Prostate gland (tissue), 2 donors: ENCODE results near the gene CAMKK2. TPM values are rescaled to one million over a fixed set of nuclear protein-coding genes. Genes with fewer than 3 reads are reported as not detected.

Experiments
- DNase-seq: peaks from one replicate; pipeline ENCODE4 v3.0.0-alpha.2; 2019; ENCODE audit warnings: low spot score
- H3K27ac ChIP-seq, 2 donors: fragments of 200-600 bp; sonication (generic); 2 replicates each; pipeline ENCODE4 v1.5.1; 2017 to 2019
- H3K27me3 ChIP-seq: fragments of 200-600 bp; sonication (generic); replicated peaks from 2 replicates; pipeline ENCODE4 v1.5.1; 2019; ENCODE audit not compliant: insufficient read depth
- H3K36me3 ChIP-seq, 2 donors: fragments of 200-600 bp; sonication (generic); 1 replicate in 1 of 2; 2 replicates in 1 of 2; pipeline versions ENCODE4 v1.5.1 to v1.8.1; 2017 to 2019
- H3K4me1 ChIP-seq: fragments of 200-600 bp; sonication (generic); replicated peaks from 2 replicates; pipeline ENCODE4 v1.5.1; 2019
- H3K4me3 ChIP-seq, 2 donors: fragments of 200-600 bp; sonication (generic); 2 replicates each; pipeline ENCODE4 v1.5.1; 2017 to 2019
- H3K9me3 ChIP-seq: fragments of 200-600 bp; sonication (generic); 2 replicates; pipeline ENCODE4 v1.5.1; 2017
- POLR2A ChIP-seq: fragments of 450-650 bp; IDR thresholded peaks from one replicate; pipeline ENCODE4 v1.6.1; 2016; ENCODE audit warnings: antibody characterized with exemption, mild to moderate bottlenecking
- POLR2AphosphoS5 ChIP-seq: sonication (generic); formaldehyde crosslinking; IDR thresholded peaks from one replicate; pipeline ENCODE4 v1.6.1; 2017; ENCODE audit warnings: antibody characterized with exemption
- WGBS: methylation state at CpG from one replicate; pipeline ENCODE4 v1.1.5; 2018; 5-methylcytosine and 5-hydroxymethylcytosine counted together
- intact Hi-C: fragments of 100-400 bp; cut with DNase I; formaldehyde crosslinking; loops from one replicate; pipeline ENCODE4 v1.14.2; 2022
- total RNA-seq, 2 donors: library from RNA; depleted of rRNA; stranded (reverse); fragments of >200 nt; gene quantifications; one replicate each; pipeline ENCODE4 v1.1.0, GENCODE V29; 2016
- TF ChIP-seq, protein P1 (sequence below), 4 experiments: fragments of 200-600 bp in 2 of 4; fragments of 450-650 bp in 2 of 4; sonication (generic) in 2 of 4; IDR thresholded peaks; 1 replicate in 3 of 4; 2 replicates in 1 of 4; pipeline ENCODE4 v1.5.1; 2016 to 2019; ENCODE audit warnings: antibody characterized with exemption in 4 of 4, mild to moderate bottlenecking in 2 of 4, moderate library complexity in 2 of 4

The CAMKK2 gene
- total RNA-seq, 2 donors from 2014 or later = 26.9 to 52.2 TPM

- peaks cover 0 to 5% of the 10 kb centered on the region in 2 donors for H3K36me3 ChIP-seq
- no peaks in the 10 kb centered on the region for H3K27me3 ChIP-seq
- H3K9me3 ChIP-seq = no peaks in the 10 kb centered on the region
- no peak overlapping the region for H3K4me3 ChIP-seq
- TF ChIP-seq, protein P1, sequence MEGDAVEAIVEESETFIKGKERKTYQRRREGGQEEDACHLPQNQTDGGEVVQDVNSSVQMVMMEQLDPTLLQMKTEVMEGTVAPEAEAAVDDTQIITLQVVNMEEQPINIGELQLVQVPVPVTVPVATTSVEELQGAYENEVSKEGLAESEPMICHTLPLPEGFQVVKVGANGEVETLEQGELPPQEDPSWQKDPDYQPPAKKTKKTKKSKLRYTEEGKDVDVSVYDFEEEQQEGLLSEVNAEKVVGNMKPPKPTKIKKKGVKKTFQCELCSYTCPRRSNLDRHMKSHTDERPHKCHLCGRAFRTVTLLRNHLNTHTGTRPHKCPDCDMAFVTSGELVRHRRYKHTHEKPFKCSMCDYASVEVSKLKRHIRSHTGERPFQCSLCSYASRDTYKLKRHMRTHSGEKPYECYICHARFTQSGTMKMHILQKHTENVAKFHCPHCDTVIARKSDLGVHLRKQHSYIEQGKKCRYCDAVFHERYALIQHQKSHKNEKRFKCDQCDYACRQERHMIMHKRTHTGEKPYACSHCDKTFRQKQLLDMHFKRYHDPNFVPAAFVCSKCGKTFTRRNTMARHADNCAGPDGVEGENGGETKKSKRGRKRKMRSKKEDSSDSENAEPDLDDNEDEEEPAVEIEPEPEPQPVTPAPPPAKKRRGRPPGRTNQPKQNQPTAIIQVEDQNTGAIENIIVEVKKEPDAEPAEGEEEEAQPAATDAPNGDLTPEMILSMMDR (IDR thresholded peaks at IDR 0.05) = peak; percentile 80 to 82 (median 81)
- TF ChIP-seq POLR2A (no peak), POLR2AphosphoS5 (peak; percentile 60)
- DNase-seq = peak; percentile 26
- H3K27ac ChIP-seq = no peak overlapping the region
- 65% methylated on average over 8 of the region's 8 CpGs for WGBS
- H3K4me1 ChIP-seq = no peaks in the 10 kb centered on the region
- intact Hi-C loops = loop anchor here (1.0 kb wide), 1 partner anchor 109 kb away; no protein-coding TSS in a partner anchor
These were observed 38.2 kb upstream of the CAMKK2 start for GRCh38 chr12:121334513-121335343.

DNA sequence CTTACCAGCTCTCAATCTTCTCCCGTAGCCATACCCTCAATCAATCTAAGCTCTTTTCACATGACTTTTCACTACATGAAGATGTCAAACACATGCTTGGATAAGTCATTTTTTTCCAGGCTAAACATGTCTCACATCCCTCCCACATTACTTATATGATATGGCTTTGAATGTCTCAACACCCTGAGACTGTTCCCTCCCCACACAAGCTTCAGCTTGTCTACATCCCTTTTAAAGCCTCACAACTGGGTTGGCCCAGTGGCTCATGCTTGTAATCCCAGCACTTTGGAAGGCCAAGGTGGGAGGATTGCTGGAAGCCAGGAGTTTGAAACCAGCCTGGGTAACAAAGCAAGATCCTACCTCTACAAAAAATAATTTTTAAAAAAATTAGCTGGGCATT lies 37.2 kb upstream of the CAMKK2 start:
- Histone ChIP-seq H3K9me3 (no peaks in the 10 kb centered on the region), H3K27ac (no peak overlapping the region), H3K4me3 (no peak overlapping the region), H3K27me3 (no peaks in the 10 kb centered on the region), H3K4me1 (no peaks in the 10 kb centered on the region), H3K36me3 (peaks cover 0 to 5% of the 10 kb centered on the region in 2 donors)
- DNase-seq = no peak
- intact Hi-C loops = loop anchor here (1.0 kb wide), 1 partner anchor 110 kb away; no protein-coding TSS in a partner anchor
- no peak for TF ChIP-seq POLR2AphosphoS5
- TF ChIP-seq, protein P1 (IDR thresholded peaks at IDR 0.05) = no peak
- TF ChIP-seq POLR2A = no peak
- WGBS = 90% methylated on average over 1 of the region's 1 CpG

DNA sequence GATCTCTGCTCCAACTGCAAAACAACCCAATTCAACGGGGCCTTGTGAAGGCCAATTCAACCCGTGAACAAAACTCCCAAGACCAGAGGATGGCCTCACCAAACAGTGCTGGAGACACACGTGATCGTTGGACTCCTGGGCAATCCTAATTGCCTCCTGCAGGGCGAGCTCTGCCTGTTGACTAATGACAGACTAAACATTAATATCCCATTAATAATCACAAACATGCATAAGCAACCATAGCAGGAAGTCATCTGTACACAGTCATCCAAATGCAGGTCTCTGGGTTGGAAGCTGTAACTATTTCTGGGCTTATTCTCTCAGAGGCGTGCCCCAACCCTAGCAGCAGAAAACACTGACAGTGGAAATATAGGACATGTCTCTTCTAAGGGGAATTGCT lies 34.7 kb upstream of the CAMKK2 start:
- no peaks in the 10 kb centered on the region for H3K9me3 ChIP-seq
- DNase-seq = no peak
- no peaks in the 10 kb centered on the region for H3K27me3 ChIP-seq
- H3K4me3 ChIP-seq = no peak overlapping the region
- peaks cover 0 to 14% of the 10 kb centered on the region in 2 donors for H3K36me3 ChIP-seq
- no peak overlapping the region for H3K27ac ChIP-seq
- H3K4me1 ChIP-seq = no peaks in the 10 kb centered on the region
- intact Hi-C loops = no loop called here
- TF ChIP-seq POLR2AphosphoS5 = no peak
- TF ChIP-seq, protein P1 (IDR thresholded peaks at IDR 0.05) = no peak
- TF ChIP-seq POLR2A = no peak
- 83% methylated on average over 6 of the region's 6 CpGs for WGBS

- peaks cover 0 to 14% of the 10 kb centered on the region in 2 donors for H3K36me3 ChIP-seq
- no peak for DNase-seq
- H3K27me3 ChIP-seq = no peaks in the 10 kb centered on the region
- TF ChIP-seq POLR2AphosphoS5 (no peak), POLR2A (no peak)
- H3K27ac ChIP-seq = no peak overlapping the region
- no peak overlapping the region for H3K4me3 ChIP-seq
- intact Hi-C loops = no loop called here
- H3K4me1 ChIP-seq = no peaks in the 10 kb centered on the region
- H3K9me3 ChIP-seq = no peaks in the 10 kb centered on the region
These were observed 34.2 kb upstream of the CAMKK2 start for GRCh38 chr12:121330692-121331091.

DNA sequence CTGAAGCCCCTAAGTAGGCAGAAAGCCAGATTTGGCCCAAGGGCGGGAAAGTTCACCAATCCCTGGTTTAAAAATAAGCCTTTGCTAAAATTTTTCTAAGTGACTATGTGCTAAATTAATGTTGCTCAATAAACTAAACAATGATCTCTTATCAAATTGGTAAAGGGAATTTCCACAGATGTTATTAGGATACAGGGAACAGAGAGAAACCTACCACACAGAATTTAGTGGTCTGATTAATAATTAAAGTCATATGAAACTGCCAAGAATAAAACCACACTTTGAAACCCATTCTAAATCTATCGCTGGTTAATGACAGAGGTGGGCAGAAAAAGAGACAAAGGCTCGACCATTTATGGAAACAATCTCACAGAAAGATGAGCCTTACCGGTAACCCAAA lies 33.7 kb upstream of the CAMKK2 start:
- no peak for DNase-seq
- no peak overlapping the region for H3K27ac ChIP-seq
- TF ChIP-seq POLR2AphosphoS5 = no peak
- no peak for TF ChIP-seq POLR2A
- TF ChIP-seq, protein P1 (IDR thresholded peaks at IDR 0.05) = no peak
- H3K36me3 ChIP-seq = peaks cover 0 to 14% of the 10 kb centered on the region in 2 donors
- no peaks in the 10 kb centered on the region for H3K27me3 ChIP-seq
- 93% methylated on average over 4 of the region's 4 CpGs for WGBS
- no peaks in the 10 kb centered on the region for H3K4me1 ChIP-seq
- intact Hi-C loops = no loop called here
- no peaks in the 10 kb centered on the region for H3K9me3 ChIP-seq
- H3K4me3 ChIP-seq = no peak overlapping the region
